GM13976 (cell line): ENCODE data around the gene CRADD.
"Not testable (repeated sequence)": the region's sequence is repeated elsewhere in the genome, so short reads cannot be mapped to it uniquely, and the experiment has no call there.

ENCODE experiments used
- DNase-seq: peaks from one replicate; pipeline ENCODE4 v3.0.0; 2012; ENCODE audit warnings: low spot score
- CTCF ChIP-seq: IDR thresholded peaks from 2 replicates; pipeline ENCODE4 v1.5.1; 2012; ENCODE audit warnings: borderline replicate concordance, mild to moderate bottlenecking; ENCODE audit not compliant: insufficient read depth; ENCODE audit errors: extremely low read depth, missing control alignments, control extremely low read depth
- in situ Hi-C: fragments of 300-500 bp; cut with MboI; formaldehyde crosslinking; loops from one replicate; pipeline ENCODE4 v1.12.0; 2022; ENCODE audit warnings: low sequenced_read_pairs, mixed read lengths, inconsistent platforms; ENCODE audit not compliant: unreplicated experiment

CRADD gene

GRCh38 chr12:93925585-93926205 lies 248.5 kb downstream of the CRADD start:
- TF ChIP-seq CTCF, result no peak
- no peak for DNase-seq
- in situ Hi-C loops, result no loop called here

- in situ Hi-C loops, result no loop called here
- DNase-seq, result no peak
- TF ChIP-seq CTCF, result no peak
Measured at GRCh38 chr12:93926237-93926636, 249.1 kb downstream of the CRADD start.

GRCh38 chr12:93929081-93929480 lies 251.9 kb downstream of the CRADD start:
- DNase-seq, in situ Hi-C loops: not testable (repeated sequence)

- no peak for TF ChIP-seq CTCF
- no peak for DNase-seq
- in situ Hi-C loops, result no loop called here
Measured at GRCh38 chr12:93937812-93938211, 260.6 kb downstream of the CRADD start.

GRCh38 chr12:93938317-93938716 lies 261.1 kb downstream of the CRADD start:
- in situ Hi-C loops, result no loop called here
- no peak for TF ChIP-seq CTCF
- no peak for DNase-seq

- in situ Hi-C loops, result no loop called here
- no peak for TF ChIP-seq CTCF
- no peak for DNase-seq
Measured at GRCh38 chr12:93938931-93939330, 261.8 kb downstream of the CRADD start.

GRCh38 chr12:93939641-93940325 lies 262.6 kb downstream of the CRADD start:
- DNase-seq, result no peak
- in situ Hi-C loops, result no loop called here
- no peak for TF ChIP-seq CTCF
